Measurements from ENCODE around the gene NUP50. TPM values are rescaled to one million over a fixed set of nuclear protein-coding genes. Genes with fewer than 3 reads are reported as not detected.

NUP50 gene
- total RNA-seq, 2 donors from 2014 or later = 71.9 to 111 TPM

DNA sequence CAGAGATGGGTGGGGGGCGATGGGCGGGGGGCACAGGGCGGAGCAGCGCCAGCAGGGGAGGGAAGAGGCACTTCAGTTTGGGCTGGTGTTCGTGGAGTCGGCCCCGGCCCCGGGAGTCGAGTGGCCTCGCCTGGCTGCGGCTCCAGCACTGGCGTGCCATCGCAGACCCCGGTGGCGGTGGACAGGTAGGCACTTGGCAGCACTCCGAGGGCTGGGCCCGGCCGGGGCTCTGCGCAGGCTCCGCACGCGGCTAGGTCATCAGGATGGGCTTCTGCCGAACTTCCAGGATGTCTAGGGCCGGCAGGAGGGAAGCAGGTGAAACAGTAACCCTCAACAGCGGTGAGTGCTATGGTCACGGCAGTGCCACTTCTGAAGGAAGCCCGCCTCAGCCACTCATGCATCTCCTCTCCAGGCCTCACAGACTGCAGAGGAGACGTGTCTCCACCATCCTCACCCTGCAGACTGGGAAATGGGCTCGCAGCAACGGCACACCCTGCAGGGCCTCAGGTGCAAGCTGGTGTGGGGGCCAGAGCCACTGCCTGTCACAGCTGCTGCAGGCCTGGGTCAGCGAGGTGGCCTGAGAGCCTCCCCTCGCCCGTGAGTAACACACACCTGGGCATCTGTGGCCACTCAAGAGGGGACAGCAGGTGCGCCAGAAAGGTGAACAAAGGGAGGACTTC lies 33.3 kb downstream of the NUP50 start:
- H3K4me1 ChIP-seq = no peaks in the 10 kb centered on the region
- H3K9ac ChIP-seq (ENCODE audit: low read depth in 2 of 2, low read length in 2 of 2) = no peak overlapping the region
- H3K9me3 ChIP-seq = no peaks in the 10 kb centered on the region
- no peaks in the 10 kb centered on the region for H3K27me3 ChIP-seq
- H3K36me3 ChIP-seq = peaks cover 9% of the 10 kb centered on the region
- intact Hi-C loops (cut with DNase I) = no loop called here
- TF ChIP-seq, protein P1, sequence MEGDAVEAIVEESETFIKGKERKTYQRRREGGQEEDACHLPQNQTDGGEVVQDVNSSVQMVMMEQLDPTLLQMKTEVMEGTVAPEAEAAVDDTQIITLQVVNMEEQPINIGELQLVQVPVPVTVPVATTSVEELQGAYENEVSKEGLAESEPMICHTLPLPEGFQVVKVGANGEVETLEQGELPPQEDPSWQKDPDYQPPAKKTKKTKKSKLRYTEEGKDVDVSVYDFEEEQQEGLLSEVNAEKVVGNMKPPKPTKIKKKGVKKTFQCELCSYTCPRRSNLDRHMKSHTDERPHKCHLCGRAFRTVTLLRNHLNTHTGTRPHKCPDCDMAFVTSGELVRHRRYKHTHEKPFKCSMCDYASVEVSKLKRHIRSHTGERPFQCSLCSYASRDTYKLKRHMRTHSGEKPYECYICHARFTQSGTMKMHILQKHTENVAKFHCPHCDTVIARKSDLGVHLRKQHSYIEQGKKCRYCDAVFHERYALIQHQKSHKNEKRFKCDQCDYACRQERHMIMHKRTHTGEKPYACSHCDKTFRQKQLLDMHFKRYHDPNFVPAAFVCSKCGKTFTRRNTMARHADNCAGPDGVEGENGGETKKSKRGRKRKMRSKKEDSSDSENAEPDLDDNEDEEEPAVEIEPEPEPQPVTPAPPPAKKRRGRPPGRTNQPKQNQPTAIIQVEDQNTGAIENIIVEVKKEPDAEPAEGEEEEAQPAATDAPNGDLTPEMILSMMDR (IDR thresholded peaks at IDR 0.05) = no peak
- no peak overlapping the region for H3K4me3 ChIP-seq
- no peak for DNase-seq
- no peak overlapping the region for H3K27ac ChIP-seq

- Histone ChIP-seq H3K4me1 (no peaks in the 10 kb centered on the region), H3K36me3 (peaks cover 9% of the 10 kb centered on the region), H3K4me3 (no peak overlapping the region), H3K9me3 (no peaks in the 10 kb centered on the region), H3K9ac (ENCODE audit: low read depth in 2 of 2, low read length in 2 of 2) (no peak overlapping the region), H3K27me3 (no peaks in the 10 kb centered on the region), H3K27ac (no peak overlapping the region)
- intact Hi-C loops (cut with DNase I) = no loop called here
- TF ChIP-seq, protein P1 (IDR thresholded peaks at IDR 0.05) = no peak
- DNase-seq = no peak
These were observed 34.1 kb downstream of the NUP50 start for GRCh38 chr22:45197606-45198462.

GRCh38 chr22:45198463-45198795 lies 34.7 kb downstream of the NUP50 start:
- TF ChIP-seq, protein P1 (IDR thresholded peaks at IDR 0.05) = no peak
- intact Hi-C loops (cut with DNase I) = no loop called here
- peaks cover 9% of the 10 kb centered on the region for H3K36me3 ChIP-seq
- no peaks in the 10 kb centered on the region for H3K27me3 ChIP-seq
- H3K9me3 ChIP-seq = no peaks in the 10 kb centered on the region
- H3K4me3 ChIP-seq = no peak overlapping the region
- H3K4me1 ChIP-seq = no peaks in the 10 kb centered on the region
- no peak overlapping the region for H3K9ac ChIP-seq (ENCODE audit: low read depth in 2 of 2, low read length in 2 of 2)
- no peak for DNase-seq
- no peak overlapping the region for H3K27ac ChIP-seq

DNA sequence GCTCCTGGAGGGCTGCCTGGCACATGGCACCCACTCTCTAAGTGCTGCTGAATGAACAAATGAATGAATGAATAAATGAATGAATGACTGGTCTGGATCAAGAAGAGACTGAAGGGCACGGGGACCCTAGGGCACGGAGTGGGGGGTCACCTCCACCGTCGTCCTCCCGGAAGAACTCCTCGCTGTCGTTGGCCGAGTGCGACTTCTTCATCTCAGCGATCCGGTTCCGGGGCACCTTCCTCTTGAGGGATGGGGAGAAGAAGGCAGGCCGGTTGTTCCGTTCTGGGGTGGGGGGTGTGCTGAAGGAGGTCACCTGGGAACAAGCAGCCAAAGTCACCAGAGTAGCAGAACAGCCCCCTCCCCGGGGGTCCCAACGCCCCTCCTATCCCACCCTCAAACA lies 36.0 kb downstream of the NUP50 start:
- TF ChIP-seq, protein P1 (IDR thresholded peaks at IDR 0.05) = no peak
- Histone ChIP-seq H3K4me1 (no peaks in the 10 kb centered on the region), H3K36me3 (peaks cover 9% of the 10 kb centered on the region), H3K27me3 (no peaks in the 10 kb centered on the region), H3K27ac (no peak overlapping the region), H3K9me3 (no peaks in the 10 kb centered on the region), H3K4me3 (no peak overlapping the region), H3K9ac (ENCODE audit: low read depth in 2 of 2, low read length in 2 of 2) (no peak overlapping the region)
- no peak for DNase-seq
- intact Hi-C loops (cut with DNase I) = no loop called here

GRCh38 chr22:45200230-45200629 lies 36.5 kb downstream of the NUP50 start:
- Histone ChIP-seq H3K27me3 (no peaks in the 10 kb centered on the region), H3K4me1 (no peaks in the 10 kb centered on the region), H3K9ac (ENCODE audit: low read depth in 2 of 2, low read length in 2 of 2) (no peak overlapping the region), H3K36me3 (peaks cover 9% of the 10 kb centered on the region), H3K9me3 (no peaks in the 10 kb centered on the region), H3K27ac (no peak overlapping the region), H3K4me3 (no peak overlapping the region)
- intact Hi-C loops (cut with DNase I) = no loop called here
- TF ChIP-seq, protein P1 (IDR thresholded peaks at IDR 0.05) = no peak
- no peak for DNase-seq
